Measurements from ENCODE around the gene EBF3. TPM values are rescaled to one million over a fixed set of nuclear protein-coding genes. Genes with fewer than 3 reads are reported as not detected.

Gene EBF3
- total and polyA plus RNA-seq, 3 donors from 2014 or later, result 4.0 to 7.6 (median 6.0) TPM

DNA sequence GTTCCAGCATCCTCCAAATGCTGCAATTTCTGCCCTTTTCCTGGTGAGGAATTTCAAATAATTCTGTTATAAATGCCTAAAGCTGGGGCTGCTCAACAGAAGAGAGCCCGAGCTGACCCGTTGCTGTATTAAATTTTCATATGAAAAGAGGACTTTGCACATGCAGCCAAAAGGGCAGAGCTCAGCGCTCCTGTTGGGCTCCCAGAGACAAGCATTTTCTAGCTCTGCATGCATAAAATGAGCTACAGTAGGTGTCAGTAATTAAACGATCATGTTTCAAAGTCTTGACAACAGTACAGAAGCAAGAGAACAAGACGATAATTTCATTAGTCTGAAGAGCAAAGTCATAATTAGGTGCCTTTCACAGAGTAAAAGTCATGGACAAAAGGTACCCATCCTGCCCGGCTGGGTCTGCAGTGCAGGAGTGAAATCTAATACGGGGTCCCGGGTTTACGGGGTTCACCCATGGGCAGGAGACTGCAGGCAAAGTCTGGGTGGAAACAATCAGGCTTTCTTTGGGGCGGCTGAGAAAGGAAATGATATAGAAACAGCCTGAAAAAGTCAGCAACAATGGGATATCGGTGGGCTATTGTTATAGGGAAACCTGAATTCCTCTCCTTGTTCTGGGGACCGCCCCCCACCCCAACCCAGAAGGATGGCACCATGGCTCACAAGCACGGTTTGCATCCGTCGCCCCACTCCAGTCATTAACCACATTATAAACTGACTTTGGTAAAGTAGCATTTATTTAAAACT is 66.0 kb downstream of the EBF3 start:
- WGBS, 2 donors, result 48 to 64% methylated on average over 15 of the region's 15 CpGs
- TF ChIP-seq, protein P1, sequence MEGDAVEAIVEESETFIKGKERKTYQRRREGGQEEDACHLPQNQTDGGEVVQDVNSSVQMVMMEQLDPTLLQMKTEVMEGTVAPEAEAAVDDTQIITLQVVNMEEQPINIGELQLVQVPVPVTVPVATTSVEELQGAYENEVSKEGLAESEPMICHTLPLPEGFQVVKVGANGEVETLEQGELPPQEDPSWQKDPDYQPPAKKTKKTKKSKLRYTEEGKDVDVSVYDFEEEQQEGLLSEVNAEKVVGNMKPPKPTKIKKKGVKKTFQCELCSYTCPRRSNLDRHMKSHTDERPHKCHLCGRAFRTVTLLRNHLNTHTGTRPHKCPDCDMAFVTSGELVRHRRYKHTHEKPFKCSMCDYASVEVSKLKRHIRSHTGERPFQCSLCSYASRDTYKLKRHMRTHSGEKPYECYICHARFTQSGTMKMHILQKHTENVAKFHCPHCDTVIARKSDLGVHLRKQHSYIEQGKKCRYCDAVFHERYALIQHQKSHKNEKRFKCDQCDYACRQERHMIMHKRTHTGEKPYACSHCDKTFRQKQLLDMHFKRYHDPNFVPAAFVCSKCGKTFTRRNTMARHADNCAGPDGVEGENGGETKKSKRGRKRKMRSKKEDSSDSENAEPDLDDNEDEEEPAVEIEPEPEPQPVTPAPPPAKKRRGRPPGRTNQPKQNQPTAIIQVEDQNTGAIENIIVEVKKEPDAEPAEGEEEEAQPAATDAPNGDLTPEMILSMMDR (IDR thresholded peaks at IDR 0.05), result no peak
- no peak for TF ChIP-seq POLR2A (IDR thresholded peaks at IDR 0.05)
- no peak for DNase-seq
- Histone ChIP-seq H3K27ac (no peak overlapping the region), H3K27me3 (no peaks in the 10 kb centered on the region), H3K4me1 (no peaks in the 10 kb centered on the region), H3K4me3 (no peak overlapping the region), H3K9me3 (no peaks in the 10 kb centered on the region), H3K36me3 (ENCODE audit: low read depth, missing control alignments) (no peaks in the 10 kb centered on the region)
- intact Hi-C loops (cut with DNase I; ENCODE audit: low total_unique reads), result no loop called here

DNA sequence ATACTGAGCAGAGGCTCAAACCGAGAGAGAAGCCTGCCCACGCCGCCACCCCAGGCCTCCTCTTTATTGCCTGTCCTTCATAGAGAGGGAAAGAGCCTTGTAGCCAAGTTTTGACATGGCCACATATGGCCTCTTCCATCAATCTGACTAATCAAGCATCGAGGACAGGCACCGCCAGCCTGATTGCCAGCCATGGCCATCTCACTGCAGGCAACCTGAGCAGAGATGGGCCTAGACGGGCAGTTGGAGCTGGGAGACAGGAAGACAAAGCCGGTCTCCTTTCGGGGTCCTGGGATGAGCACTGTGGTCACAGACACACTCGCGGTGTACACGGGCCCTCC is 67.2 kb downstream of the EBF3 start:
- Histone ChIP-seq H3K27ac (no peak overlapping the region), H3K36me3 (ENCODE audit: low read depth, missing control alignments) (no peaks in the 10 kb centered on the region), H3K27me3 (no peaks in the 10 kb centered on the region), H3K4me1 (no peaks in the 10 kb centered on the region), H3K9me3 (no peaks in the 10 kb centered on the region), H3K4me3 (no peak overlapping the region)
- no peak for TF ChIP-seq POLR2A (IDR thresholded peaks at IDR 0.05)
- TF ChIP-seq, protein P1 (IDR thresholded peaks at IDR 0.05), result no peak
- 88 to 96% methylated on average over 11 of the region's 11 CpGs for WGBS, 2 donors
- no peak for DNase-seq
- intact Hi-C loops (cut with DNase I; ENCODE audit: low total_unique reads), result no loop called here

DNA sequence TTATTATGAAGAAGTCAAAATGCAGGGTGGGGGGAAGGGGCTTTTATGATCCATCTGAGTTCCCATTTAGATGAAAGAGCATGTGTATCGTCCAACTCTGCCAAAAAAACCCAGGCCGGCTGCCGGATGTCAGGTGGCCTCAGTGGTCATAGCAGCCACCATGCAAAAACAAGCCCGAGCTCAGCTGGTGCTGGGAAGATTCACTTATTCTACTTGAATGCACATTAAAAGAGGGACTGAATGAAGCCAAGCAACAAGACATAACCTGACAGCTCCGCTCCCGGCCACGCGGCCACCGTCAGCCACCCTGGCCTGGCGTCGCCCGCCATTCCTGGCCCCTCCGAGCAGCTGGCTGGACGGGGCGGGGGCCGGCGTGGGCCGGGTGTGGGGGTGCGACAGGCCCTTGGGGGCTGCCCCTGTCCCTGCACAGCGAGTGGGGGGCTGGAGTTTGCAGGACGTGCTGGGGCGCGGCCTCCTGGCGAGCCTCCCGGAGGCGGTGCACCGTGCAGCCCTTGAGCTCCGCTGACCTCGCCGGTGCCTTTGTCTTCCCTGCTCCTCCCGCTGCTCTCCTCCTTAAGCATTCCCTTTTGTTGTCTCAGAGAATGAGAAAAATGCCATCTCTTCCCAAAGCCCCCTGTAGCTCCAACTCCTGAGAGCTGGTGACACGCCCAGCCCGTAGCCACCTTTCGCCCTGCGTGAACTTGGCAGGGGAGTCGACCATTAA is 67.8 kb downstream of the EBF3 start:
- intact Hi-C loops (cut with DNase I; ENCODE audit: low total_unique reads), result no loop called here
- TF ChIP-seq, protein P1 (IDR thresholded peaks at IDR 0.05), result no peak
- no peak for TF ChIP-seq POLR2A (IDR thresholded peaks at IDR 0.05)
- Histone ChIP-seq H3K4me1 (no peaks in the 10 kb centered on the region), H3K27ac (no peak overlapping the region), H3K9me3 (no peaks in the 10 kb centered on the region), H3K36me3 (ENCODE audit: low read depth, missing control alignments) (no peaks in the 10 kb centered on the region), H3K4me3 (no peak overlapping the region), H3K27me3 (no peaks in the 10 kb centered on the region)
- DNase-seq, result no peak
- WGBS, 2 donors, result 89% methylated on average over 30 to 36 of the region's 36 CpGs

DNA sequence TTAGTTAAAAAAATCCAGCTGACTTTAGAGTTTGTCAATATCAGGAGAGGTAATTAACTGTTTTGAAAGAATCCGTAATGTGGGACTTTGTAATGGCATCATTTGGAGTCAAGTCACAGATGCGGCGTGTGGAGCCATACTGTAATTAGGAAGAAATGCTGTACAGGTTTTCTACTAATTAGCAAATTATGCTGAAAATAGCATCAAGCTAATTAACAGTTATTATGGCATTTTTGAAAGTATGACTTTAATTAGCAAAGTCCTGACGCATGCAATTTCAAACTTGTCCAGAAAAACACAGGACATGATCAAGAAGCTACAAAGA is 68.3 kb downstream of the EBF3 start:
- Histone ChIP-seq H3K4me3 (no peak overlapping the region), H3K36me3 (ENCODE audit: low read depth, missing control alignments) (no peaks in the 10 kb centered on the region), H3K27ac (no peak overlapping the region), H3K4me1 (no peaks in the 10 kb centered on the region), H3K9me3 (no peaks in the 10 kb centered on the region), H3K27me3 (no peaks in the 10 kb centered on the region)
- 94 to 98% methylated on average over 4 of the region's 4 CpGs for WGBS, 2 donors
- intact Hi-C loops (cut with DNase I; ENCODE audit: low total_unique reads), result no loop called here
- TF ChIP-seq, protein P1 (IDR thresholded peaks at IDR 0.05), result no peak
- no peak for DNase-seq

DNA sequence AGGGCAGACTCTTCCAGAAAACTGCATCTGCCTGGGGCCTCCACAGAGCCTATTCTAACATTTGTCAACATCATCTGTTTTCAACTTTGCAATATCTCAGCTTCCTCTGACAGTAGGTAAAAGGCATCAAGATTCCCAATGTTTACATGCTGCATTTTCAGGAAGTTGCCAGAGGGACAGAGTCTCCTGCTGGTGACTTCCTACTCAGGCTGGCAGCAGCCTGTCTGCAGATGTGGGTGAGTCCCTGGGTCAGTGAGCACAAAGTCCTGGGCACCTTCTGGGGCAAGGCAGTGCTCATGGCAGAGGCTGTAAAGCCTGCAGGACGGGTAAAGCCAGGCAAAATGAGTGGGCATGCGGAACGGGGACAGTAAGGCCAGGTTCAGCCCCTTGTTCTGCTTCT is 69.4 kb downstream of the EBF3 start:
- no peaks in the 10 kb centered on the region for H3K36me3 ChIP-seq (ENCODE audit: low read depth, missing control alignments)
- no peaks in the 10 kb centered on the region for H3K9me3 ChIP-seq
- WGBS, 2 donors, result 93 to 100% methylated on average over 3 of the region's 3 CpGs
- no peaks in the 10 kb centered on the region for H3K4me1 ChIP-seq
- intact Hi-C loops (cut with DNase I; ENCODE audit: low total_unique reads), result no loop called here
- H3K27me3 ChIP-seq, result no peaks in the 10 kb centered on the region
- no peak overlapping the region for H3K4me3 ChIP-seq
- DNase-seq, result no peak
- no peak for TF ChIP-seq POLR2A (IDR thresholded peaks at IDR 0.05)
- TF ChIP-seq, protein P1 (IDR thresholded peaks at IDR 0.05), result no peak
- no peak overlapping the region for H3K27ac ChIP-seq
